HG02798 (cell line): ENCODE measurements around the gene MARK1.

Source experiments
- ATAC-seq: cut with Tn5 transposase; IDR thresholded peaks from one replicate; pipeline ENCODE4 v1.9.1; 2021; ENCODE audit warnings: mild to moderate bottlenecking; ENCODE audit not compliant: unreplicated experiment, poor library complexity

The MARK1 gene

DNA sequence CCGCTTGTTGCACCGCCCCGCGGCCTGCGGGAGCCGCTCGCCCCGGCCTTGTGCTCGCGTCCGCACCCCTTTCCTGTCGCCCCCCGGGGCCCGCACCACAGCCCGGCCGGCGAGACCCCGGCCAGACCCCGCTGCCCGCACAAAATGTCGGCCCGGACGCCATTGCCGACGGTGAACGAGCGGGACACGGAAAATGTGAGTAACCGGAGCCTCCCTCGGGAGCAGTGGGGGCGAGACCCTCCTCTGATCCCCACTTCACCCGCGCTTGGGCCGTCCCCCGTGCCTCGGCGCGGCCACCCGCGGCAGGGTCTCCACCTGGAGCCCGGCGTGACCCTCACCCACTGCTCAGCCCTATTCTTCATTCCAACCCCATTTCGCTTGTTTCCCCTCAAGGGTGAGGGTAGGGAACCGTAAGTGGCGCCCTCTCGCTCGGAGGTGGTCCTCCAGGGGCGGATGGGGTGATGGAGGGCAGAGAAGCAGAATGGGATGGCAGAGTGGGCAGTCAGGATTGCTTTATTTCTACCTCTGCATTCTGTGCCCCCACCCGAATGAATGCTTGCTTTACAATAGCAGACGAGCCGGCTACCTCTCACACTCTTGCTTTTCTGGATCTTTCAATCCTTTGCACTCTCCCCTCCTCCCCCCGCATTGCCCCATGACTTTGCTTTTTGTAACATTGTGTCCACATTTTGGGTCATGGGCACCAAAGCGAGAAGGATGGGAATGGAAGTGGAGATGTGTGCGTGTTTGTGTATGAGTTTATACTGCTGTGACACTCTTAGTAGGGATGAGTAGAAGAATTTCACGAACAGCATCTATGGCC lies 954 bp downstream of the MARK1 start:
- ATAC-seq = no peak

- no peak for ATAC-seq
Measured at GRCh38 chr1:220529521-220530020, 1.6 kb downstream of the MARK1 start.

DNA sequence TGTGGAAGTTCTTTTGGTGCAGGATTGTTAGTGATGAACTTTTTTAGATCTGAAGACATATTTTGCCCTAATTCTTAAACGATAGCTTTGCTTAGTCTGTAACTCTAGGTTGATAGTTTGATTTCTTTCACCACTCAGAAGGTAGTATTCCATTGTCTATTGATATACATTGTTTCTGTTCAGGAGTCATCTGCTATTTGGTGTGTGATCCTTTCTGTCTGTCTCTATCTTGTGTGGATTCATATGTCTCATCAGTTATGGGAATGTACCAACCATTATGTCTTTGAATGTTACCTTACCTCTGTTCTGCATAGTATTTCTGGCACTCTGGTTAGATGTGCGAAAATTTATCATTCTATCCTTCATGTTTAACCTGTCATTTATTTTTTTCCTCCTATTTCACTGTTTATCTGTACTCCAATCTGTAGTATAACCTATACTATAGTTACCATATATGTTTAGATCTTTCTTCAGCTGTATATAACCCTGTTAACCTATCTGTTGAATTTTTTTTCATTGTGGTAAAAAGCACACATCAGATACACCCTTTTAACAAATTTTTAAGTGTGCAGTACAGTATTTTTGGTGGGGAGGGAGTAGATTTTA lies 5.7 kb downstream of the MARK1 start:
- no peak for ATAC-seq

DNA sequence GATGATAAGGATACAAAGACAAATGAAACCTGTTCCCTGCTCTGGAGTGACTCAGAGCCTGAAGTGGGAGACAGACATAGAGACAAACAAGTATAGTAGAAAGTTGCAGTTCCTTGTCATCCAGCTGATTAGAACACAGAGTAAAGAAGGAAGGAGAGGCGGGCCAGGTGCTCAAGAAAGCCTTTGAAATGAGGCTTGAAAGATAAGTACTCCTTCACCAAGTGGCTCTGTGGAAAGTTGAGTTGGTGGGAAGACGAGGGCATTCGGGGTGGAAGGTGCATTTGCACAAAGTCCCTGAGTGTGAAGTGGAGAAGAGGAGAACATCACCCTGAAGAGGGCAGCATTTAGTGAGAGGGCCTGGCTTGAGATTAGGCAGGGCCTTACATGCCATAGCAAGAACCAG lies 17.0 kb downstream of the MARK1 start:
- no peak for ATAC-seq

GRCh38 chr1:220550811-220551399 lies 23.0 kb downstream of the MARK1 start:
- ATAC-seq = no peak

- no peak for ATAC-seq
Measured at GRCh38 chr1:220551718-220552117, 23.8 kb downstream of the MARK1 start.

GRCh38 chr1:220552672-220553260 lies 24.8 kb downstream of the MARK1 start:
- ATAC-seq = no peak

GRCh38 chr1:220556641-220557040 lies 28.7 kb downstream of the MARK1 start:
- ATAC-seq = no peak

GRCh38 chr1:220563564-220563963 lies 35.6 kb downstream of the MARK1 start:
- ATAC-seq = no peak

DNA sequence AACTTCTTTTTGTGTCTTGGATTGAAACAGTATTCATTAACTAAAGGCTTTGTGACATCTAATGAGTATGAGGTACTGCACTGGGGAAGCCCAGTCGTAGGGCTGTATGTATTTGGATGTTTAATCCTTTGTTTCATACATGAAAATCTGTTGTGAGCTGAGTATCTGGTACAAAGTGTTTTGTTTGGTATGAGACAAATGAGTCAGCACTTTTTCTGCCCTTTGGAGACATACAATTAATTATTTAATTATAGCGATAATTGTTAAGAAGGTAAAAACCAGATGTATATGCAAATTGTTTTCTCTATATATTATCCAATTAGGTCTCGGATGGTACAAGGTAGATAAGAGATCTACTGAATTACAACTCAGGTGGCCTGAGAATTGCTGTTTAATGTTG lies 36.3 kb downstream of the MARK1 start:
- ATAC-seq = no peak

GRCh38 chr1:220565670-220566069 lies 37.7 kb downstream of the MARK1 start:
- no peak for ATAC-seq

DNA sequence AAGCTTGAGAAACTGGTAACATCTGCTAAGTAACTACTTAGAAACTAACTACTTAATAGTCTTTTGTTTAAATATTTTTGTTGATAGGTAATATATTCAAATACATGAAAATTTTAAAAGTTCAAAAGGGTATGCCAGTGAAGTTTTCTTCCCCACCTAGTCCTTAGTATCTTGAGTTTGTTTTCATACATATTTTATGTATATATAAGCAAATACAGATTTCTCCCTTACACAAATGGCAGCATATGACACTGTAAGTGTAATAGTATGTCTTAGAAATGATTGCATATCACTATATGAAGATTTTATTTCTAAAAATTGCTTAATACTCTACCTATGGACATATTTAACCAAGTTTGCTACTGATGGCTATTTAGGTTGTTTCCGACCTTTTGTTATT lies 38.9 kb downstream of the MARK1 start:
- no peak for ATAC-seq

DNA sequence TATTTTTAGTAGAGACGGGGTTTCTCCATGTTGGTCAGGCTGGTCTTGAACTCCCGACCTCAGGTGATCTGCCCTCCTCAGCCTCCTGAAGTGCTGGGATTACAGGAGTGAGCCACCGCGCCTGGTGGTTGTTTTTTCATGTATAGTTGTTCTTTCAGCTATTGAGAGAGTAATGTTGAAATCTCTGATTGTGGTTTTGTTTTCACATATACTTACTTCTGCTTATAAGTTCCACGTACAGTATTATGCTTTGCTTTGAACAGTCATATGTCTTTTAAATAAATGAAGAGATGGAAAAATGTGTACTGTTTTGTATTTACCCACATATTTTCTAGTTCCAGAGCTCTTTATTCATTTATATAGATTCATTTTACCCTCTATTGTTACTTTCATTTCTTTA lies 44.5 kb downstream of the MARK1 start:
- ATAC-seq = no peak

GRCh38 chr1:220573836-220574235 lies 45.9 kb downstream of the MARK1 start:
- no peak for ATAC-seq

- no peak for ATAC-seq
Measured at GRCh38 chr1:220575718-220576497, 48.0 kb downstream of the MARK1 start.

DNA sequence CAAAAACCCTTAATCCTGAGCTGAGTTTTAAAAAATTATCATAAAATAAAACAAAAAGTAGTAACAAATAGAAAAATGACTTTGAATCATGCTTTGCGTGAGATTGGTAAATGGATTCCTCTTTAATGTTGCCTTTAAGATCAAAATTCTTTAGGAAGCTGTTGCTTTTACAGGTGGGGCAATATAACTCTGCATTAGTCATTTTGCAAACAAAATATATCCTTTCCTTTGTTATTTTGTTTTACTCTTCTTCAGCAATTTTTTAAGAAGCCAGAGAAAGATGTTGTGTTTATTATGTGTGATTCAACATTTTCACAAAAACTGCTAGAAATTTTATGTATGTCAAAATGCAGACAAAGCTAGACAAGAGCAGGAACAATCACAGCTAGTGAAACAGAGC lies 50.0 kb downstream of the MARK1 start:
- no peak for ATAC-seq

GRCh38 chr1:220579317-220579716 lies 51.4 kb downstream of the MARK1 start:
- no peak for ATAC-seq

DNA sequence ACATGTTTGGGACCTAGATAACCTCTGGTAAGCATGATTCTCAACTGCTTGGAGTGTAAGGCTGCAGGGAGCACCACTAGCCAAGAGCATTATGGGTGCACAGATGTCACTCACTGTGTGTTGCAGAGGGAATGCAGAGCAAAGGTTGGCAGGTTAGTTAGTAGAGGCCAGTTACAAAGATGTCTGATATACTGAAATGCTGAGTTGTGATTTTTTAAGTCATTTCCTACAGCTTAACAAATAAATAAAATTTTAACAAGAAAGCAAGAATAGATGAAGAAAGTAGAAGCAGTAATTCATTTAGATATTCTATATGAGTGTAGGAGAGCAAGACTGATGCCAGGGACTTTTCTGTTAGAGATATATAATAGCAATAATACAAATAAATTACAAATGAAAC lies 64.8 kb downstream of the MARK1 start:
- ATAC-seq = no peak

DNA sequence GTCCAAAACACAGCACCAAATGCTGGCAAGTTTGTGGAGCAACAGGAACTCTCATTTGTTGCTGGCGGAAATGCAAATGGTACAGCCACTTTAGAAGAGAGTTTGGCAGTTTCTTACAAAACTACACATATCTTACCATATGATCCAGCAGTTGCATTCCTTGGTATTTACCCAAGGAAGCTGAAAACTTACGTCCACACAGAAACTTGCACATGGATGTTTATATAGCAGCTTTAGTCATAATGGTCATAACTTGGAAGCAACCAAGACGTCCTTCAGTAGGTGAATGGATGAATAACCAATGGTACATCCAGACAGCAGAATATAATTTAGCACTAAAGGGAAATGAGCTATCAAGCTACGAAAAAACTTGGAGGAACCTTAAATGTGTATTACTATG lies 66.4 kb downstream of the MARK1 start:
- no peak for ATAC-seq

DNA sequence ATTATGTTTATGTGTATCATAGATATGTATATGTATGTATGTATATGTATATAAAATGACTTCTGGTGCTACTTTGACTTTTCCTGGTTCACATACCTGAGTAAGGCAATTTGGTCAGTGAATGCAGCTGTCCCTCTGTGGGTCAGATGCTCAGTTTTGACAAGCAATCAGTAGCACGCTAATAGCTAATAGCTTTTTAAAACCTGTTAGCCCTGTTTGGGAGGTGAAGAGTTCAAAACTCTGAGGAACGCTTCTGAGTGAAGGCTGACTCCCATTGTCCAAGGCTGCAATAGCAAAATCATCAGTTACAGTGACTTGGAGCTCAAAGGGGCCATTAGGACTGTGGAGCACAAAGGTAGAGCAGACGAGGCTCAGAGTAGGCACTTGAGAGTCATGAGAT lies 67.2 kb downstream of the MARK1 start:
- ATAC-seq = no peak
